ENCODE data around the gene ELFN1.

ELFN1 gene

GRCh38 chr7:1757601-1758000 is 87.5 kb downstream of the ELFN1 start:
- no peak overlapping the region for H2BK15ac ChIP-seq (replicated peaks; ENCODE audit: low read depth)
- no peak overlapping the region for H4K8ac ChIP-seq (ENCODE audit: low read depth, low read length)
- H3K79me1 ChIP-seq (ENCODE audit: low read length): no peaks in the 10 kb centered on the region
- no peak overlapping the region for H3K23ac ChIP-seq (ENCODE audit: low read length)
- no peaks in the 10 kb centered on the region for H3K4me1 ChIP-seq (ENCODE audit: control insufficient read depth, low read depth, low read length)
- DNase-seq: no peak
- no CpG with 5 or more reads among the region's 13 CpGs for WGBS (ENCODE audit: extremely low coverage, insufficient coverage, low lambda C conversion rate)
- no peaks in the 10 kb centered on the region for H3K36me3 ChIP-seq (ENCODE audit: control insufficient read depth, insufficient read depth, low read length)
- H3K79me2 ChIP-seq (ENCODE audit: control insufficient read depth, insufficient read depth, low read length): no peaks in the 10 kb centered on the region
- no peak overlapping the region for H3K4ac ChIP-seq (ENCODE audit: low read depth, low read length)
- no peak overlapping the region for H2BK5ac ChIP-seq (ENCODE audit: low read length)
- H3K9ac ChIP-seq (ENCODE audit: low read length): no peak overlapping the region
- no peak overlapping the region for H2BK120ac ChIP-seq (ENCODE audit: low read depth, low read length)
- no peak overlapping the region for H3K4me2 ChIP-seq (ENCODE audit: low read length)
- no peak overlapping the region for H2AK5ac ChIP-seq (ENCODE audit: low read length)
- no peak overlapping the region for H3K18ac ChIP-seq (ENCODE audit: low read length)
- H3K27me3 ChIP-seq (ENCODE audit: insufficient read depth, low read length, poor library complexity): no peaks in the 10 kb centered on the region
- H3K27ac ChIP-seq (ENCODE audit: low read depth, low read length): no peak overlapping the region
- no peak overlapping the region for H4K5ac ChIP-seq (ENCODE audit: low read length)
- no peak overlapping the region for H3K4me3 ChIP-seq (ENCODE audit: low read length)
- no peak overlapping the region for H3K56ac ChIP-seq (ENCODE audit: low read length)

GRCh38 chr7:1758028-1758858 is 88.2 kb downstream of the ELFN1 start:
- H2BK120ac ChIP-seq (ENCODE audit: low read depth, low read length): no peak overlapping the region
- no peaks in the 10 kb centered on the region for H3K79me2 ChIP-seq (ENCODE audit: control insufficient read depth, insufficient read depth, low read length)
- H3K9ac ChIP-seq (ENCODE audit: low read length): no peak overlapping the region
- no peak overlapping the region for H2BK5ac ChIP-seq (ENCODE audit: low read length)
- H3K4me2 ChIP-seq (ENCODE audit: low read length): no peak overlapping the region
- H3K27ac ChIP-seq (ENCODE audit: low read depth, low read length): no peak overlapping the region
- H3K18ac ChIP-seq (ENCODE audit: low read length): no peak overlapping the region
- WGBS (ENCODE audit: extremely low coverage, insufficient coverage, low lambda C conversion rate): no CpG with 5 or more reads among the region's 15 CpGs
- DNase-seq: peak; percentile 65
- no peaks in the 10 kb centered on the region for H3K4me1 ChIP-seq (ENCODE audit: control insufficient read depth, low read depth, low read length)
- H2BK15ac ChIP-seq (replicated peaks; ENCODE audit: low read depth): no peak overlapping the region
- H3K4ac ChIP-seq (ENCODE audit: low read depth, low read length): no peak overlapping the region
- no peak overlapping the region for H4K5ac ChIP-seq (ENCODE audit: low read length)
- no peak overlapping the region for H3K4me3 ChIP-seq (ENCODE audit: low read length)
- no peaks in the 10 kb centered on the region for H3K27me3 ChIP-seq (ENCODE audit: insufficient read depth, low read length, poor library complexity)
- H2AK5ac ChIP-seq (ENCODE audit: low read length): no peak overlapping the region
- H3K56ac ChIP-seq (ENCODE audit: low read length): no peak overlapping the region
- no peaks in the 10 kb centered on the region for H3K36me3 ChIP-seq (ENCODE audit: control insufficient read depth, insufficient read depth, low read length)
- no peak overlapping the region for H3K23ac ChIP-seq (ENCODE audit: low read length)
- H3K79me1 ChIP-seq (ENCODE audit: low read length): no peaks in the 10 kb centered on the region
- H4K8ac ChIP-seq (ENCODE audit: low read depth, low read length): no peak overlapping the region

GRCh38 chr7:1758859-1759521 is 88.9 kb downstream of the ELFN1 start:
- H3K4ac ChIP-seq (ENCODE audit: low read depth, low read length): no peak overlapping the region
- no peak overlapping the region for H3K4me2 ChIP-seq (ENCODE audit: low read length)
- no peak for DNase-seq
- no peak overlapping the region for H3K4me3 ChIP-seq (ENCODE audit: low read length)
- no peak overlapping the region for H4K5ac ChIP-seq (ENCODE audit: low read length)
- H3K27ac ChIP-seq (ENCODE audit: low read depth, low read length): no peak overlapping the region
- H3K4me1 ChIP-seq (ENCODE audit: control insufficient read depth, low read depth, low read length): no peaks in the 10 kb centered on the region
- WGBS (ENCODE audit: extremely low coverage, insufficient coverage, low lambda C conversion rate): no CpG with 5 or more reads among the region's 32 CpGs
- H3K27me3 ChIP-seq (ENCODE audit: insufficient read depth, low read length, poor library complexity): no peaks in the 10 kb centered on the region
- no peaks in the 10 kb centered on the region for H3K79me1 ChIP-seq (ENCODE audit: low read length)
- H4K8ac ChIP-seq (ENCODE audit: low read depth, low read length): no peak overlapping the region
- no peak overlapping the region for H3K9ac ChIP-seq (ENCODE audit: low read length)
- H3K56ac ChIP-seq (ENCODE audit: low read length): no peak overlapping the region
- no peak overlapping the region for H2BK120ac ChIP-seq (ENCODE audit: low read depth, low read length)
- no peaks in the 10 kb centered on the region for H3K79me2 ChIP-seq (ENCODE audit: control insufficient read depth, insufficient read depth, low read length)
- H3K36me3 ChIP-seq (ENCODE audit: control insufficient read depth, insufficient read depth, low read length): no peaks in the 10 kb centered on the region
- no peak overlapping the region for H2AK5ac ChIP-seq (ENCODE audit: low read length)
- H2BK5ac ChIP-seq (ENCODE audit: low read length): no peak overlapping the region
- H3K18ac ChIP-seq (ENCODE audit: low read length): no peak overlapping the region
- H2BK15ac ChIP-seq (replicated peaks; ENCODE audit: low read depth): no peak overlapping the region
- H3K23ac ChIP-seq (ENCODE audit: low read length): no peak overlapping the region

GRCh38 chr7:1761097-1761496 is 91.0 kb downstream of the ELFN1 start:
- no peak overlapping the region for H3K27ac ChIP-seq (ENCODE audit: low read depth, low read length)
- H4K5ac ChIP-seq (ENCODE audit: low read length): no peak overlapping the region
- WGBS (ENCODE audit: extremely low coverage, insufficient coverage, low lambda C conversion rate): no CpG with 5 or more reads among the region's 13 CpGs
- no peaks in the 10 kb centered on the region for H3K4me1 ChIP-seq (ENCODE audit: control insufficient read depth, low read depth, low read length)
- H2AK5ac ChIP-seq (ENCODE audit: low read length): no peak overlapping the region
- H2BK15ac ChIP-seq (replicated peaks; ENCODE audit: low read depth): no peak overlapping the region
- H3K27me3 ChIP-seq (ENCODE audit: insufficient read depth, low read length, poor library complexity): no peaks in the 10 kb centered on the region
- H2BK120ac ChIP-seq (ENCODE audit: low read depth, low read length): no peak overlapping the region
- H3K23ac ChIP-seq (ENCODE audit: low read length): no peak overlapping the region
- no peak overlapping the region for H3K56ac ChIP-seq (ENCODE audit: low read length)
- no peaks in the 10 kb centered on the region for H3K79me2 ChIP-seq (ENCODE audit: control insufficient read depth, insufficient read depth, low read length)
- H3K4ac ChIP-seq (ENCODE audit: low read depth, low read length): no peak overlapping the region
- no peak overlapping the region for H3K9ac ChIP-seq (ENCODE audit: low read length)
- H3K79me1 ChIP-seq (ENCODE audit: low read length): no peaks in the 10 kb centered on the region
- no peak for DNase-seq
- H3K4me2 ChIP-seq (ENCODE audit: low read length): no peak overlapping the region
- H2BK5ac ChIP-seq (ENCODE audit: low read length): no peak overlapping the region
- H4K8ac ChIP-seq (ENCODE audit: low read depth, low read length): no peak overlapping the region
- H3K18ac ChIP-seq (ENCODE audit: low read length): no peak overlapping the region
- H3K4me3 ChIP-seq (ENCODE audit: low read length): no peak overlapping the region
- H3K36me3 ChIP-seq (ENCODE audit: control insufficient read depth, insufficient read depth, low read length): no peaks in the 10 kb centered on the region

- H3K9ac ChIP-seq (ENCODE audit: low read length): no peak overlapping the region
- H3K4me2 ChIP-seq (ENCODE audit: low read length): no peak overlapping the region
- H3K27ac ChIP-seq (ENCODE audit: low read depth, low read length): no peak overlapping the region
- H3K4me1 ChIP-seq (ENCODE audit: control insufficient read depth, low read depth, low read length): no peaks in the 10 kb centered on the region
- H3K4me3 ChIP-seq (ENCODE audit: low read length): no peak overlapping the region
- H3K79me1 ChIP-seq (ENCODE audit: low read length): no peaks in the 10 kb centered on the region
- no peaks in the 10 kb centered on the region for H3K27me3 ChIP-seq (ENCODE audit: insufficient read depth, low read length, poor library complexity)
- no peak overlapping the region for H2BK5ac ChIP-seq (ENCODE audit: low read length)
- no peak overlapping the region for H3K4ac ChIP-seq (ENCODE audit: low read depth, low read length)
- no peak overlapping the region for H3K23ac ChIP-seq (ENCODE audit: low read length)
- H3K18ac ChIP-seq (ENCODE audit: low read length): no peak overlapping the region
- no peak overlapping the region for H4K8ac ChIP-seq (ENCODE audit: low read depth, low read length)
- H3K36me3 ChIP-seq (ENCODE audit: control insufficient read depth, insufficient read depth, low read length): no peaks in the 10 kb centered on the region
- H2BK120ac ChIP-seq (ENCODE audit: low read depth, low read length): no peak overlapping the region
- no peak for DNase-seq
- no peak overlapping the region for H3K56ac ChIP-seq (ENCODE audit: low read length)
- no peak overlapping the region for H2BK15ac ChIP-seq (replicated peaks; ENCODE audit: low read depth)
- H2AK5ac ChIP-seq (ENCODE audit: low read length): no peak overlapping the region
- WGBS (ENCODE audit: extremely low coverage, insufficient coverage, low lambda C conversion rate): no CpG with 5 or more reads among the region's 11 CpGs
- H4K5ac ChIP-seq (ENCODE audit: low read length): no peak overlapping the region
- no peaks in the 10 kb centered on the region for H3K79me2 ChIP-seq (ENCODE audit: control insufficient read depth, insufficient read depth, low read length)
Observed at GRCh38 chr7:1761774-1762173, 91.7 kb downstream of the ELFN1 start.

Measured in mesendoderm (in vitro differentiated cells).